GM12891 (cell line): ENCODE measurements around the gene ZBTB12.

Experiments
- POLR2AphosphoS5 ChIP-seq: IDR thresholded peaks from 2 replicates; pipeline ENCODE4 v1.6.1; 2011; ENCODE audit warnings: low read depth, low read length, control low read depth
- TAF1 ChIP-seq: IDR thresholded peaks from 2 replicates; pipeline ENCODE4 v1.6.1; 2011; ENCODE audit warnings: low read depth, low read length, control low read depth

- no peak for TF ChIP-seq TAF1
- TF ChIP-seq POLR2AphosphoS5: no peak
Observed at GRCh38 chr6:31940256-31940664, 38.4 kb upstream of the ZBTB12 start.
